GM21515 (cell line): Measurements from ENCODE around the gene OLFML2A.

Experiments
- ATAC-seq: cut with Tn5 transposase; IDR thresholded peaks from one replicate; pipeline ENCODE4 v1.9.1; 2021; ENCODE audit not compliant: unreplicated experiment

The OLFML2A gene

GRCh38 chr9:124852121-124852828 is 75.3 kb downstream of the OLFML2A start:
- ATAC-seq: no peak

GRCh38 chr9:124852829-124853531 is 76.0 kb downstream of the OLFML2A start, which contains the start of gene WDR38:
TSS of gene WDR38 (plus strand) at chr9:124853460. CDS start at chr9:124853532, 72 bp downstream.
- peak; percentile 73 for ATAC-seq

- ATAC-seq: no peak
These were observed 76.7 kb downstream of the OLFML2A start for GRCh38 chr9:124853605-124854143.

DNA sequence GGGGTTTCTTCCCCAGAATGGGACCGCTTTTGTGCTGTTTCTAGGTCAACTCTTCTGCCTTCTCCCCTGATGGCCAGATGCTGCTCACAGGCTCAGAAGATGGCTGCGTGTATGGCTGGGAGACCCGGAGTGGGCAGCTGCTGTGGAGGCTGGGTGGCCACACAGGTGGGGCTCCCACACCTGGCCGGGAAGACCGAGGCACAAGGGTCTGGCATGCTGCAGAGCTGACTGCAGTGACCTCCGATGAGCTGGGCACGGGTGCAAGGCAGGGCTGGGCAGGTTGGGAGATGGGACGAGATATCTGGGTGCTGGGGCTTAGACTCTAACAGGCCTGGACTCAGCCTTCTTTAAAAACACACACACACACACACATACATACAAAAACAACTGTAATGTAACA is 77.2 kb downstream of the OLFML2A start:
- ATAC-seq: no peak

- ATAC-seq: no peak
These were observed 77.9 kb downstream of the OLFML2A start for GRCh38 chr9:124854822-124855221.

- no peak for ATAC-seq
These were observed 78.6 kb downstream of the OLFML2A start for GRCh38 chr9:124855566-124855943.

DNA sequence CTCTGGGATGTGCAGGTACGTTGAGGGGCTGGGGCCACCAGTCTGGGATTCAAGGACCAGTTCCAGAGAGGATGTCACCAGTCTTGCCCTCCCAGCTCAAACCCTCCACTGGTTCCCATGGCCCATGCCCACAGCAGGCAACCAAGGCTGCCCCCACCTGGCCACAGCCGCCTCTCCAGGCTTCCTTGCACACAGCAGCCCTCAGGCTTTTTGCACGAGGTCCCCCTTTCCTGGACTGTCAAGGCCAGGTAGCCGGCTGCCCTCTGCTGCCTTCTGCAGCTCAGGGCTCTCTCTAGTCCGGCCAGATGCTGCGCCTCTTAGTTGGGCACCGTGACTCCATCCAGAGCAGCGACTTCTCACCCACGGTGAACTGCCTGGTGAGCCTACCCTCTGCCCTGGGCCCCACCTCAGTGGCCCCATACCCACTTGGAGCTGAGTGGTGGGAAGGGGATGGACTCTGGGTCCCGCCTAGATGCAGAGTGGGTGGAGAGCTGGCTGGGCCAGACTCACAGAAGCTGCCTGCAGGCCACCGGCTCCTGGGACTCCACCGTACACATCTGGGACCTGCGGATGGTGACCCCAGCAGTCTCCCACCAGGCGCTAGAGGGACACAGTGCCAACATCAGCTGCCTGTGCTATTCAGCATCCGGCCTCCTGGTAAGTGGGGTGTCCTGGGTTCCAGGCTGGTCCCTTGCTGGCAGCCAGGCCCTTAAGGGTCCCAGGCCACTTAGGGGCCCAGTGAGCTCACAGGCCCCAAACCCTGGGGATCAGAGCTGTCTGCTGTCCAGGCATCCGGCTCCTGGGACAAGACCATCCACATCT is 79.2 kb downstream of the OLFML2A start:
- ATAC-seq: no peak

GRCh38 chr9:124857533-124858162 is 80.7 kb downstream of the OLFML2A start:
- no peak for ATAC-seq

- ATAC-seq: no peak
These were observed 81.6 kb downstream of the OLFML2A start for GRCh38 chr9:124858330-124859046.

- no peak for ATAC-seq
These were observed 83.1 kb downstream of the OLFML2A start for GRCh38 chr9:124859803-124860581.

- no peak for ATAC-seq
These were observed 83.8 kb downstream of the OLFML2A start for GRCh38 chr9:124860582-124861341.

- peak; percentile 88 for ATAC-seq
These were observed 84.7 kb downstream of the OLFML2A start, which contains the start of the genes ARPC5L and RPL35 for GRCh38 chr9:124861342-124862229. TSS of gene ARPC5L (plus strand) at chr9:124862130. CDS start at chr9:124869291, 7,161 bp downstream. TSS of gene RPL35 (minus strand) at chr9:124861957. CDS start at chr9:124861912, 45 bp downstream.

DNA sequence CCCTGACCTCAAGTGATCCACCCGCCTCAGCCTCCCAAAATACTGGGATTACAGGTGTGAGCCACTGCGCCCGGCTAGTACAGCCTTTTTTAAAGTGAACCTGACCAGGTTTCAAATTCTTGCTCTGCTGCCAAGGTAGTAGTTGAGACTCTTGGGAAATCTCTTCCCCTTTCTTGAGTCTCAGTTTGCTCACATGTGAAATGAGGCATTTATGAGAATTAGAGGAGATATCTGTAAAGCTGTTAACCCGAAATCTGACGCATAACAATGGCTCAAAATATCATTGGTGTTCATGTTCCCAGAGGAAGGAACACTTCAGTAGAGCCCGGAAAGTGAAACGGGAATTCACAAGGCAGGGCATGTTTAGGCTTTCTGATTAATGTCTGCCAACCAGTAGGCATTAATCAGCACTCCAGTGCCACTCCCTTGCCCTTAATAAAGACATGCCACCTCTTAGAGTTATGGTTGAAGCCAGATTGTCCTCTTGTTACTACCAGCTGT is 86.5 kb downstream of the OLFML2A start:
- ATAC-seq: no peak
